Left ventricle myocardium superior (tissue), 1 donor: Measurements from ENCODE around the gene OIT3. TPM values are rescaled to one million over a fixed set of nuclear protein-coding genes. Genes with fewer than 3 reads are reported as not detected.
"Not testable (repeated sequence)": the region's sequence is repeated elsewhere in the genome, so short reads cannot be mapped to it uniquely, and the experiment has no call there.

Experiments
- ATAC-seq: fragments of 200-7000 bp; cut with Tn5 transposase; one replicate; pipeline ENCODE4 v1.9.1; 2020; ENCODE audit warnings: mild to moderate bottlenecking, moderate library complexity
- DNase-seq: peaks from one replicate; pipeline ENCODE4 v3.0.0-alpha.2; 2020
- intact Hi-C: fragments of 100-400 bp; cut with micrococcal nuclease; formaldehyde crosslinking; loops from one replicate; pipeline ENCODE4 v1.11.0; 2022
- total RNA-seq: library from RNA; stranded (reverse); fragmentation: NEBNext Ultra II Directional; extraction: Animal tissue kit (Norgen Biotek cat#: 25700); gene quantifications from one replicate; pipeline ENCODE4 v1.2.1, GENCODE V29; 2021
- donor health status: DM: no; HTN: yes; CAD: no; lungs with severe emphysema.

OIT3 gene
- total RNA-seq, 1 donor from 2014 or later, result not detected

DNA sequence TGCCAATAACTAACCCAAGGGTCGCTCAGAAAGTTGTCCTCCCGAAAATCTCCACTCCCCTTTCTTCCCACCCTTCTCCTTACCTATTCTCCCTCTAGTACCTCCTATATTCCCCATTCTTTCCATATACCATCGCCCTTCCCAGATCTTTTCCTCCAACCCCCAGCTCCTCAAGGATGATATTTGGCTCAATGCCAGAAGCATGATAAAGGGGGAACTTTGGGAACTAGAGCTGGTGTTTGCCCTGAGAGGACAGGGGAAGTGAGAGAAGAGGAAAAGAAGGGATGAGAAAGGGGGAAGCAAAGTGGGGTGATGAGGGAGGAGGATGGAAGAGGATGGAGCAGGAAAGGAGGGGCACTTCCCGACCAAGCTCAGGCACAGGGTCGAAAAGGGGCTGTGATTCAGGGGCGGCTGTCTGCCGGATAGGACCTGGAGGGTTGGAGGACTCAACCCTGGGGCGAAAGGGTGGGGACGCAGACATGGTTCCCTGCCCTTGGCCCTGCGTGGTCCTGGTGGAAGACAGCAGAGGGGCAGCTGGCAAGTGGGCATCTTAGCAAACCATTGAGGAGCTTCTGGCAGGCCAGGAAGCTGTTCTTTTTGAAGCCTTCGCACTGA is 1.8 kb downstream of the OIT3 start:
- no peak for ATAC-seq
- no peak for DNase-seq
- intact Hi-C loops, result no loop called here

DNA sequence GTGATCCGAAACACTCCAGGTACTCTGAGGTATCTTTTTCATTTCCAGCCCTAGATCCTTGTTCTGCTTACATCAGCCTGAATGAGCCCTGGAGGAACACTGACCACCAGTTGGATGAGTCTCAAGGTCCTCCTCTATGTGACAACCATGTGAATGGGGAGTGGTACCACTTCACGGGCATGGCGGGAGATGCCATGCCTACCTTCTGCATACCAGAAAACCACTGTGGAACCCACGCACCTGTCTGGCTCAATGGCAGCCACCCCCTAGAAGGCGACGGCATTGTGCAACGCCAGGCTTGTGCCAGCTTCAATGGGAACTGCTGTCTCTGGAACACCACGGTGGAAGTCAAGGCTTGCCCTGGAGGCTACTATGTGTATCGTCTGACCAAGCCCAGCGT is 5.1 kb downstream of the OIT3 start:
- no peak for DNase-seq
- ATAC-seq, result no peak
- intact Hi-C loops, result no loop called here

DNA sequence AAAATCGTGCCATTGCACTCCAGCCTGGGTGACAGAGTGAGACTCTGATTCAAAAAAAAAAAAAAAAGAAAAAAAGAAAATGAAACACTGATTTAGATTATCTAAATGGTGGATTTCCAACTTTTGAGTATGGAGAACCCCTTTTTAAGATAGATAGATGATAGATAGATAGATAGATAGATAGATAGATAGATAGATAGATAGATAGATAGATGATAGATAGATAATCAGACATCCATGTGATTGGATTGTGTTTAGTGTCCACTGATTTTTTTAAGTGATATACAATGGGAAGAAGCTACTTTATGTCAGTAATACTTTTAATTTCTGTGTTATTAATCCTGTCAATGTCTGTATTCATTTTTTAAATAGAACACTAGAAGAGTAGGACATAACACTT is 6.0 kb downstream of the OIT3 start:
- DNase-seq (no peak), ATAC-seq (no peak)
- intact Hi-C loops, result no loop called here

DNA sequence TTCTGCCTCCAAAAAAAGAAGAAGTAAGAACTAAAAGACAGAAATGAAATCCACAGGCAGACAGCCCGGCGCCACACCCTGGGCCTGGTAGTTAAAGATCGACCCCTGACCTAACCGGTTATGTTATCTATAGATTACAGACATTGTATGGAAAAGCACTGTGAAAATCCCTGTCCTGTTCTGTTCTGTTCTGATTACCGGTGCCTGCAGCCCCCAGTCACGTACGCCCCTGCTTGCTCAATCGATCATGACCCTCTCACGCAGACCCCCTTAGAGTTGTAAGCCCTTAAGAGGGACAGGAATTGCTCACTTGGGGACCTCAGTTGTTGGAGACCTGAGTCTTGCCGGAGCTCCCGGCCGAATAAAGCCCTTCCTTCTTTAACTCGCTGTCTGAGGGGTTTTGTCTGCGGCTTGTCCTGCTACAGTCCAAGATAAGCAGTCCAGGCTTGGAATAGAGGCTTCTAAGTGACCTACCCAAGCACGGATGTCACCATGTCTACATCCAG is 10.5 kb downstream of the OIT3 start:
- DNase-seq, intact Hi-C loops, ATAC-seq: not testable (repeated sequence)

DNA sequence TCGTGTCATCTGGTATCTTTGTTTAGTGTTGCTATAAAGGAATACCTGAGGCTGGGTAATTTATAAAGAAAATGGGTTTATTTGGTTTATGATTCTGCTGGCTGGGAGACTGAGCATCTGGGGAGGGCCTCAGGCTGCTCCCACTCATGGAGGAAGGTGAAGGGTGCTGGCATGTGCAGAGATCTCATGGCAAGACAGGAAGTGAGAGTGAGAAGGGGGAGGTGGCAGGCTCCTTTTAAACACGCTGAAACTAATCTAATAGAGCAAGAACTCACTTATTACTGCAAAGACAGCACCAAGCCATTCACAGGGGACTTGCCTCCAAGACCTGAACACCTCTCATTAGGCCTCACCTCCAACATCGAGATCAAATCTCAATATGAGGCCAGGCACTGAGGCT is 11.3 kb downstream of the OIT3 start:
- no peak for ATAC-seq
- intact Hi-C loops, result no loop called here
- DNase-seq, result no peak

DNA sequence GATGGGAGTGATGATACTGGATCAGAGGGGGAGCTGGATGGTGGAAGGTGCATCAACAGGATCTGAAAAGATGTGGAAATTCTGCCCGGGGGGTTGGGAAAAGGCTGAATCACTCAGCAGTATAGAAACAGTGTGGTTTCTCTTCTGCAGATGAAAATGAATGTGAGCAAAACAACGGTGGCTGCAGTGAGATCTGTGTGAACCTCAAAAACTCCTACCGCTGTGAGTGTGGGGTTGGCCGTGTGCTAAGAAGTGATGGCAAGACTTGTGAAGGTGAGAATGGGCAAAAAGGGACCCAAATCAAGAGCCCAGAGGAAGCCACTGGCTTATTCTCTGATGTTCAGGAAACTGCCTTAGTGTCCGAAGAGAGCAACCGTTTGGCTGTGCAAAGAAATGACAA is 12.9 kb downstream of the OIT3 start:
- DNase-seq (no peak), ATAC-seq (no peak)
- intact Hi-C loops, result no loop called here

DNA sequence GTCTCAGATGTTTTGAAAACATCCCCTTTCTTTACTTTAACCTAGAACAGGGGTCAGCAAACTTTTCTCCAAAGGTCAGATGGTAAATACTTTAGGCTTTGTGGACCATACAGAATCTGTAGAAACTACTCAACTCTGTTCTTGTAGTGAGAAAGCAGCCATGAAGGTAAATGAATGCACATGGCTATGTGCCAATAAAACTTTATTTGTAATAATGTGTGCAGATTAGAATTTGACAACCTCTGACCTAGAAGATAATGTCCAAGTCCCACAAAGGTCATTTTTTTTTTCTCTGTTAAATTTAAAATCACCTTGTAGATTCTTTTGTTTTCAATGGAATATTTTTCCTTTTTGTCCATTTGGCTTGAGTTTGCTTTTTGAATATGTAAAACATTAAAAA is 17.2 kb downstream of the OIT3 start:
- ATAC-seq, result no peak

DNA sequence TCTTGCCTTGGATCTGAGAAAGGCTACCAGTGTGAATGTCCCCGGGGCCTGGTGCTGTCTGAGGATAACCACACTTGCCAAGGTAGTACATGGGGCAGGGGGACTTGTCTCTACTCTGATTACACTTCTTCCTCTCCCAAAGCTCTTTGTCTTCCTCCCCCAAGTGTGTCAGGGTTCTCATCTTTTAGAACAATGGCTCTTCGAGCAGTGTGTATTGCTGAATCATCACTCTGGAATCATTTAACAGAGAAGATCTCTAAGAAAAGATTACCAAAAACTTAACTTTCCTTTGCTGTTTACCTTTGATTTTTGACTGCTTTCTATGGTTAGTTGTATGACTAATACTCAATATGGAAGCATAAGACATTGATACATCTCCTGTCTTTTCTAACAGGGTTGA is 18.2 kb downstream of the OIT3 start:
- intact Hi-C loops, result no loop called here
- ATAC-seq (no peak), DNase-seq (no peak)

More for the DNA sequence above, 17.2 kb downstream of the OIT3 start:
- intact Hi-C loops, result no loop called here
- no peak for DNase-seq

DNA sequence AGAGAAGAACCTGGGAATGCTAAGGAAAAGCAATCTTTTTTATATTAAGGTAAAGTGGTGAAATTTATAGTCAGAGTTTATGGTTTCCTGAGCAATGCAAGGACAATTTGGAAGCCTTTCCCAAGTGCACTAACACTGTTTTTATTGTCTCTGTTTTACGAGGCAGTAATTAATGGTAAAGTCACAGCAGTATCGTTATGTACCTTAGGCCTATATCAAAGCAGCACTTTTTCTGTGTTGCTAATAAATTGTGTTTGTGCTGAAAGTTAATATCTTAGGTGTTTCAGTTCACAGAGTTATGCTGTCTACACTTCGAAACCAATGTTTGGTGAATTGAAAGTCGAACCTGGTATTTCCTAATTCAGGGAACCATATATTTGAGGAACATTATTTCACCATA is 19.2 kb downstream of the OIT3 start:
- intact Hi-C loops, result no loop called here
- ATAC-seq, result no peak
- DNase-seq, result no peak

DNA sequence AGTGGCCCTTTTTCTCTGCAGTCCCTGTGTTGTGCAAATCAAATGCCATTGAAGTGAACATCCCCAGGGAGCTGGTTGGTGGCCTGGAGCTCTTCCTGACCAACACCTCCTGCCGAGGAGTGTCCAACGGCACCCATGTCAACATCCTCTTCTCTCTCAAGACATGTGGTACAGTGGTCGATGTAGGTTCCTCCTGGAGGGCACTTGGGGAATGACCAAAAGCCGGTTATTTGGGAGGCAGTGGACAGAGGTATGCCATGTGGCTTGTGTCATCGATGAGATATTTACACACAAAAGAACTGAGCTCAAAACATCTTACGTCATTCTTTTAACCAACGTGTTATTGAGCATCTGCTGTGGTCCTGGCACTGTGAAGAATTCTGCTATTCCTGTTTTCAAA is 19.7 kb downstream of the OIT3 start:
- no peak for DNase-seq
- no peak for ATAC-seq
- intact Hi-C loops, result no loop called here

DNA sequence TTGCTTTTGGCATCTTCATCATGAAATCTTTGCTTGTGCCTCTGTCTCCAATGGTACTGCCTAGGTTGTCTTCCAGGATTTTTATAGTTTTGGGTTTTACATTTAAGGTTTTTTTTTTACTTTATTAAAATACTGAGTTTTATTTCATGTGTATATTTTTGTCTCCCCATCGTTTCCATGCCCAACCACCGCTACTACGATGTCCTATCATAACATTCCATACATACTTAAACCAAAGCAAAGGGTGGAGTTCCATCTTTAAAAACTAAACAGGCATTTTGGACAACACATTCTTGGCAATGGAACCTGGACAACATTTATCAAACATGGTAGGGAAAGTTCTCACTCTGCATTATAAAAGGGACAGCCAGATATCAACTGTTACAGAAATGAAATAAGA is 23.7 kb downstream of the OIT3 start:
- intact Hi-C loops, DNase-seq, ATAC-seq: not testable (repeated sequence)

DNA sequence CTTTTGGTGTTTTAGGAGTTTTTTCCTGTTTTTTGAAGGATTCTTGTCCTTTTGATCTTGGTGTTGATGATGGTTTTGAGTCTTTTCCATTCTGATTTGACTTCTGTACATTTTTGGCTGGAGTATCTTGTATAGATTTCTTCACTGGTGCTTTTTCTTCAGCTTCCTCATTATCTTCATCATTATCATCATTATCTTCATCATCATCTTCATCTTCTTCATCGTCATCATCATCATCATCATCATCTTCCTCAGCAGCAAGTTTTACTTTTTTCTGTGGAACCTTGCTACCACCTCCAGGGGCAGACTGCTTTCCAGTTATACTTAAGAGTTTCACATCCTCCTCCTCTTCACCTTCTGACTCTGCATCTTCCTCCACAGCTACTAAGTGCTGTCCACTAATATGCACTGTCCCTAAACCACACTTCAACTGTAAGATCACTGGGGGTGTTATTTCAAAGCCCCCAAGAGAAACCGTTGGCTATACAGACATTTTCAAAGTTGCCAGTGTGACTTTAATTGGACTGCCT is 24.3 kb downstream of the OIT3 start:
- intact Hi-C loops, DNase-seq, ATAC-seq: not testable (repeated sequence)

DNA sequence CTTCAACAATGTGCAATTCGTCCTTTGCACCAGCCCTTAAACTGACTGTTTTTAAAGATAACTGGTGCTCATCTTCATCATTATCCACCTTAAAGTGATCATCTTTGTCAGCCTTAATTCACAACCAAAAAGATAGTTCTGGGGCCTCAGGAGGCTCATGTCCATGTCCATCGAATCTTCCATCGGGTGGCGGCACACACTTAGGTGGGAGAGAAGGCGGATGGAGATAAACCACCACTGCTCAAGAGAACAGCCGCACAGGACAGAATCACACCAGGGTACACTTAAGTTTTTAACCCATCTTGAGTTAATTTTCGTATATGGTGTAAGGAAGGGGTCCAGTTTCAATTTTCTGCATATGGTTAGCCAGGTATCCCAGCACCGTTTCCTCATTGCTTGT is 24.8 kb downstream of the OIT3 start:
- DNase-seq (no peak), ATAC-seq (no peak)
- intact Hi-C loops, result no loop called here

DNA sequence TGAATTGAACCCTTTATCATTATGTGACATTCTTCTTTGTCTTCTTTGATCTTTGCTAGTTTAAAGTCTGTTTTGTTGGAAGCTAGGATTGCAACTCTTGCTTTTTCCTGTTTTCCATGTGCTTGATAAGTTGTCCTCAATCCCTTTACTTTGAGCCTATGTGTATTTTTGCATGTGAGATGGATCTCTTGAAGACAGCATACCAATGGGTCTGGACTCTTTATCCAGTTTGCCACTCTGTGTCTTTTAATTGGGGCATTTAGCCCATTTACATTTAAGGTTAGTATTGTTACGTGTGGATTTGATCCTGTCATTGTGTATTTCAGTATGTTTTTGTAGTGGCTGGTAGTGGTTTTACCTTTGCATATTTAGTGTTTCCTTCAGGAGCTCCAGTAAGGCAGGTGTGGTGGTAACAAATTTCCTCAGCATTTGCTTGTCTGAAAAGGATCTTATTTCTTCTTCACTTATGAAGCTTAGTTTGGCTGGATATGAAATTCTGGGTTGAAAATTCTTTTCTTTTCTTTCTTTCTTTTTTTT is 27.7 kb downstream of the OIT3 start:
- ATAC-seq, DNase-seq, intact Hi-C loops: not testable (repeated sequence)

DNA sequence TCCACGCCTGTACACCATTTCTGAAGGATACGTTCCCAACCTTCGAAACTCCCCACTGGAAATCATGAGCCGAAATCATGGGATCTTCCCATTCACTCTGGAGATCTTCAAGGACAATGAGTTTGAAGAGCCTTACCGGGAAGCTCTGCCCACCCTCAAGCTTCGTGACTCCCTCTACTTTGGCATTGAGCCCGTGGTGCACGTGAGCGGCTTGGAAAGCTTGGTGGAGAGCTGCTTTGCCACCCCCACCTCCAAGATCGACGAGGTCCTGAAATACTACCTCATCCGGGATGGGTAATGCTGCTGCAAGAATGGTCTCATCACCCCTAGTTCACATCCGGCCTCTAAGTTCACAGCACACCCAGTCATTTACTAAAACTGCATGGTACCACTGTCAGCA is 30.8 kb downstream of the OIT3 start:
- ATAC-seq (no peak), DNase-seq (no peak)
- intact Hi-C loops, result no loop called here

DNA sequence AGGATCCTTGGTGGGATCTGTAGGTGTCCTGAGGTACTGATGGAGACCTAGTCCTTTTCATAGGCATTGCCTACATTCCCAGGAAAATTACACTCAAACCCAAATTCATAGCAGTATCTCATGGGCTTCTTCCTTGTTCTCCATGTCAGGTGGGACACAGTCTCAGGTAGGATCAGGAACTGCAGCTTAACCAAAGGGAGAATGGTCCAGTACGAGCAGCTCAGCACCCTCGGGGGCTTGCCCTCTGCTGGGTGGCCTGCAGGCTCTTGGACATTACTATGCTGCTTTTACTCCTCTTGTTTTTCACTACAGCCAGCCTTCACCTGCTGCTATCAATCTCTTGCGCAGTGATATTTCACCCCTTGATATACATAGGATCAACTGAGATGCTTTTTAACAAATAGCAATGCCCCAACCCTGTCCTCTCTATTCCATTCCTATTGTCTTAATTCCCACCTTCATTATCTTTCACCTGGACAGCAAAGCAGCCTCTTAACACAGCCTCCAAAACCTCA is 32.5 kb downstream of the OIT3 start:
- intact Hi-C loops, result no loop called here
- ATAC-seq (no peak), DNase-seq (no peak)

DNA sequence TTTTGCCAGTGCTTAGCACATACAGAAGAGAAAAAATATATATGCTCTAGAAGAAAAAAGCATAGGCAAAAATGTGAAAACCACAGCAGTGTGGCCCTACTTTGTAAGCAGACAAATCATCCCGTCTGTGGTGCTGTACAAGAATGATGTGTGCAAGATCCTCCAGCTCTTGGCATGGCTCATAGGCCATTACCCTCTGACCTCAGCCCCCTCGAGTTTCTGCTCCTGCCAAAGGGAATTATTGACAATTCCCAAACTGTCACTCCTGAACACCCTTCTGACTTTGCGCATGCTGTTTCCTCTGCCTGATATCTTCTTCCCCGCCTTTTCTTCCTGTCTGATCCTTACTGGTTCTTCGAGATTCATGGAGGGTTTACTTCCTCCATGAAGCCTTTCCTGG is 33.9 kb downstream of the OIT3 start:
- ATAC-seq, result no peak
- DNase-seq, result no peak
- intact Hi-C loops, result no loop called here

DNA sequence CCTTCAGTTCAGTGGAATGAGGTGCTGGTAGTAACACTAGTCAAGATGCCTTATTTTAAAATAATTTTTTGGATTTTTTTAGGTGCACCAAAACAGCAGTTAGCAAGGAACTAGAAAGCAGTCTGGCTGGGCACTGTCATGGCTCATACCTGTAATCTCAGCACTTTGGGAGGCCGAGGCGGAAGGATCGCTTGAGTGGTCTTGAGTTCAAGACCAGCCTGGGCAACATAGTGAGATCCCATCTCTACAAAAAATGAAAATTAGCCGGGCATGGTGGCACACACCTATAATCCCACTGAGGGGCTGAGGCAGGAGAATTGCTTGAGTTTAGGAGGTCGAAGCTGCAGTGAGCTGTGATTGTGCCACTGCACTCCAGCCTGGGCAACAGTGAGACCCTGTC is 35.3 kb downstream of the OIT3 start:
- ATAC-seq (no peak), DNase-seq (no peak)
- intact Hi-C loops, result no loop called here

DNA sequence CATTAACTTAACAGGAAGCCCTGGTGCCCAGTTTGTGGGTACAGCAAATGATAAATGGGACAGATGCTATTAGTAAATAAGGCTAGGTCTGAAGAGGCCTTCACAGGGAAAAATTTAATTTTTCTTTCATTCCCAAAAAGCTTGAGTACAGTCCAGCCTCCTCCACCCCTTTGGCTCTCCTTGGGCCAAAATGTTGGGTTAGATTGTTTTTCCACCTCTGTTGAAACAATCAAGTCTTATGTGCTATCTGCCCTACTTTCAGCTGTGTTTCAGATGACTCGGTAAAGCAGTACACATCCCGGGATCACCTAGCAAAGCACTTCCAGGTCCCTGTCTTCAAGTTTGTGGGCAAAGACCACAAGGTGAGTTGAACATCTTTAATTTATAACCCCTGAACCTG is 36.7 kb downstream of the OIT3 start:
- ATAC-seq (no peak), DNase-seq (no peak)
- intact Hi-C loops, result no loop called here

DNA sequence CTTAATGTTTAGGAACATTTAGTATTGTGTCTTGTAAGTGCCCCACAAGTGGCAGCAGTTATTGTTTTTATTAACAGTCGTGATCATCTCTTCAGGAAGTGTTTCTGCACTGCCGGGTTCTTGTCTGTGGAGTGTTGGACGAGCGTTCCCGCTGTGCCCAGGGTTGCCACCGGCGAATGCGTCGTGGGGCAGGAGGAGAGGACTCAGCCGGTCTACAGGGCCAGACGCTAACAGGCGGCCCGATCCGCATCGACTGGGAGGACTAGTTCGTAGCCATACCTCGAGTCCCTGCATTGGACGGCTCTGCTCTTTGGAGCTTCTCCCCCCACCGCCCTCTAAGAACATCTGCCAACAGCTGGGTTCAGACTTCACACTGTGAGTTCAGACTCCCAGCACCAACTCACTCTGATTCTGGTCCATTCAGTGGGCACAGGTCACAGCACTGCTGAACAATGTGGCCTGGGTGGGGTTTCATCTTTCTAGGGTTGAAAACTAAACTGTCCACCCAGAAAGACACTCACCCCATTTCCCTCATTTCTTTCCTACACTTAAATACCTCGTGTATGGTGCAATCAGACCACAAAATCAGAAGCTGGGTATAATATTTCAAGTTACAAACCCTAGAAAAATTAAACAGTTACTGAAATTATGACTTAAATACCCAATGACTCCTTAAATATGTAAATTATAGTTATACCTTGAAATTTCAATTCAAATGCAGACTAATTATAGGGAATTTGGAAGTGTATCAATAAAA is 38.9 kb downstream of the OIT3 start:
- ATAC-seq (no peak), DNase-seq (no peak)
- intact Hi-C loops, result no loop called here
